Right hindlimb (tissue), 1 donor: Measurements from ENCODE around the gene SLC24A3.

Source experiments
- DNase-seq: peaks from one replicate; pipeline ENCODE4 v3.0.0-alpha.2; 2018

SLC24A3 gene

GRCh38 chr20:19212469-19212815 is at the start of gene SLC24A3:
Gene SLC24A3 (plus strand): TSS chr20:19212642.
- DNase-seq = no peak

GRCh38 chr20:19170148-19170547 is 42.3 kb upstream of the SLC24A3 start:
- DNase-seq = no peak

- DNase-seq = no peak
These were observed 39.8 kb upstream of the SLC24A3 start for GRCh38 chr20:19172637-19173036.

GRCh38 chr20:19176470-19177052 is 35.9 kb upstream of the SLC24A3 start:
- DNase-seq = no peak

- no peak for DNase-seq
These were observed 30.9 kb upstream of the SLC24A3 start for GRCh38 chr20:19181552-19181951.

- no peak for DNase-seq
These were observed 27.4 kb upstream of the SLC24A3 start for GRCh38 chr20:19185083-19185482.

GRCh38 chr20:19193349-19193748 is 19.1 kb upstream of the SLC24A3 start:
- no peak for DNase-seq

- peak; percentile 55 for DNase-seq
These were observed 6.5 kb upstream of the SLC24A3 start for GRCh38 chr20:19205981-19206396.

GRCh38 chr20:19207541-19207940 is 4.9 kb upstream of the SLC24A3 start:
- no peak for DNase-seq

GRCh38 chr20:19210391-19211155 is 1.9 kb upstream of the SLC24A3 start:
- DNase-seq = no peak

GRCh38 chr20:19211252-19211651 is 1.2 kb upstream of the SLC24A3 start:
- no peak for DNase-seq

GRCh38 chr20:19211661-19212468 is 577 bp upstream of the SLC24A3 start:
- DNase-seq = peak; percentile 61

GRCh38 chr20:19212821-19213502 is 520 bp downstream of the SLC24A3 start:
- peak; percentile 79 for DNase-seq

GRCh38 chr20:19213946-19214490 is 1.6 kb downstream of the SLC24A3 start:
- DNase-seq = no peak

- DNase-seq = no peak
These were observed 6.0 kb downstream of the SLC24A3 start for GRCh38 chr20:19218411-19218810.

GRCh38 chr20:19222520-19223040 is 10.1 kb downstream of the SLC24A3 start:
- no peak for DNase-seq

- no peak for DNase-seq
These were observed 11.2 kb downstream of the SLC24A3 start for GRCh38 chr20:19223640-19224039.

- DNase-seq = no peak
These were observed 19.1 kb downstream of the SLC24A3 start for GRCh38 chr20:19231359-19232035.

GRCh38 chr20:19232997-19233794 is 20.8 kb downstream of the SLC24A3 start:
- DNase-seq = no peak

- no peak for DNase-seq
These were observed 24.1 kb downstream of the SLC24A3 start for GRCh38 chr20:19236371-19237055.

GRCh38 chr20:19241440-19241839 is 29.0 kb downstream of the SLC24A3 start:
- DNase-seq = no peak
